ENCODE data around the gene RGS12. TPM values are rescaled to one million over a fixed set of nuclear protein-coding genes. Genes with fewer than 3 reads are reported as not detected.

Gene RGS12
- polyA plus RNA-seq, 2 of the 4 experiments (the other 2 are of a cell fraction): 7.4 to 8.9 TPM

GRCh38 chr4:3269991-3270611 is 22.7 kb upstream of the RGS12 start:
- Histone ChIP-seq H3K27ac (no peak overlapping the region), H3K9me3 (no peaks in the 10 kb centered on the region), H3K4me3 (no peak overlapping the region), H3K4me1 (no peaks in the 10 kb centered on the region), H3K4me2 (no peak overlapping the region)
- ChIA-PET POLR2A (no interaction called here), CTCF (interaction anchor here (1.1 kb wide), 1 partner anchor 13 kb away, joined by 5 read pairs; no protein-coding TSS in a partner anchor)
- WGBS (ENCODE audit: missing lambda C conversion rate): 81% methylated on average over 13 of the region's 17 CpGs
- FAIRE-seq (no peak), ATAC-seq (no peak), DNase-seq (ENCODE audit: low read depth in 1 of 2, low spot score in 1 of 2) (no peak)
- TF ChIP-seq EHF (CRISPR knock-in tag; IDR thresholded peaks at IDR 0.05): no peak
- TF ChIP-seq, protein P1, sequence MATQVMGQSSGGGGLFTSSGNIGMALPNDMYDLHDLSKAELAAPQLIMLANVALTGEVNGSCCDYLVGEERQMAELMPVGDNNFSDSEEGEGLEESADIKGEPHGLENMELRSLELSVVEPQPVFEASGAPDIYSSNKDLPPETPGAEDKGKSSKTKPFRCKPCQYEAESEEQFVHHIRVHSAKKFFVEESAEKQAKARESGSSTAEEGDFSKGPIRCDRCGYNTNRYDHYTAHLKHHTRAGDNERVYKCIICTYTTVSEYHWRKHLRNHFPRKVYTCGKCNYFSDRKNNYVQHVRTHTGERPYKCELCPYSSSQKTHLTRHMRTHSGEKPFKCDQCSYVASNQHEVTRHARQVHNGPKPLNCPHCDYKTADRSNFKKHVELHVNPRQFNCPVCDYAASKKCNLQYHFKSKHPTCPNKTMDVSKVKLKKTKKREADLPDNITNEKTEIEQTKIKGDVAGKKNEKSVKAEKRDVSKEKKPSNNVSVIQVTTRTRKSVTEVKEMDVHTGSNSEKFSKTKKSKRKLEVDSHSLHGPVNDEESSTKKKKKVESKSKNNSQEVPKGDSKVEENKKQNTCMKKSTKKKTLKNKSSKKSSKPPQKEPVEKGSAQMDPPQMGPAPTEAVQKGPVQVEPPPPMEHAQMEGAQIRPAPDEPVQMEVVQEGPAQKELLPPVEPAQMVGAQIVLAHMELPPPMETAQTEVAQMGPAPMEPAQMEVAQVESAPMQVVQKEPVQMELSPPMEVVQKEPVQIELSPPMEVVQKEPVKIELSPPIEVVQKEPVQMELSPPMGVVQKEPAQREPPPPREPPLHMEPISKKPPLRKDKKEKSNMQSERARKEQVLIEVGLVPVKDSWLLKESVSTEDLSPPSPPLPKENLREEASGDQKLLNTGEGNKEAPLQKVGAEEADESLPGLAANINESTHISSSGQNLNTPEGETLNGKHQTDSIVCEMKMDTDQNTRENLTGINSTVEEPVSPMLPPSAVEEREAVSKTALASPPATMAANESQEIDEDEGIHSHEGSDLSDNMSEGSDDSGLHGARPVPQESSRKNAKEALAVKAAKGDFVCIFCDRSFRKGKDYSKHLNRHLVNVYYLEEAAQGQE (IDR thresholded peaks at IDR 0.05): no peak
- TF ChIP-seq, protein P2, sequence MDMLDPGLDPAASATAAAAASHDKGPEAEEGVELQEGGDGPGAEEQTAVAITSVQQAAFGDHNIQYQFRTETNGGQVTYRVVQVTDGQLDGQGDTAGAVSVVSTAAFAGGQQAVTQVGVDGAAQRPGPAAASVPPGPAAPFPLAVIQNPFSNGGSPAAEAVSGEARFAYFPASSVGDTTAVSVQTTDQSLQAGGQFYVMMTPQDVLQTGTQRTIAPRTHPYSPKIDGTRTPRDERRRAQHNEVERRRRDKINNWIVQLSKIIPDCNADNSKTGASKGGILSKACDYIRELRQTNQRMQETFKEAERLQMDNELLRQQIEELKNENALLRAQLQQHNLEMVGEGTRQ (IDR thresholded peaks at IDR 0.05): no peak
- TF ChIP-seq SREBF2 (IDR thresholded peaks at IDR 0.05): no peak
- no peak for TF ChIP-seq HDAC2 (IDR thresholded peaks at IDR 0.05)
- no peak for TF ChIP-seq NR3C1 (IDR thresholded peaks at IDR 0.05)
- TF ChIP-seq RNF2 (IDR thresholded peaks at IDR 0.05; ENCODE audit: borderline replicate concordance, low read depth): no peak
- no peak for TF ChIP-seq CHD2 (IDR thresholded peaks at IDR 0.05; ENCODE audit: low read length, partially characterized antibody)
- TF ChIP-seq JUNB (IDR thresholded peaks at IDR 0.05): no peak
- no peak for TF ChIP-seq ELK1 (IDR thresholded peaks at IDR 0.05; ENCODE audit: low read depth, low read length)
- no peak for TF ChIP-seq HES2 (IDR thresholded peaks at IDR 0.05)
- TF ChIP-seq KDM1A (IDR thresholded peaks at IDR 0.05; ENCODE audit: low read depth): no peak
- no peak for TF ChIP-seq FOSB (CRISPR knock-in tag; IDR thresholded peaks at IDR 0.05)

DNA sequence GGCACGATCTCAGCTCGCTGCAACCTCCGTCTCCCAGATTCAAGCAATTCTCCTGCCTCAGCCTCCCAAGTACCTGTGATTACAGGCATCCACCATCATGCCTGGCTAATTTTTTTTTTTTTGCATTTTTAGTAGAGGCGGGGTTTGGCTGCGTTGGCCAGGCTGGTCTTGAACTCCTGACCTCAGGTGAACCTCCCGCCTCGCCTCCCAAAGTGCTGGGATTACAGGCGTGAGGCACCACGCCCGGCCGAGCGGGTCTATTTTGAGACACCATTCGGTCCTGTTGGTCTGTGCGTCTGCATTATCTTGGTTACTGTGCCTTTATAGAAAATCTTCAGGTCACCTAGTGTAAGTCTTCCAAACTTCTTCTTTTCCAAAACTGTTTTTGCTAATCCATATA is 21.7 kb upstream of the RGS12 start:
- no peaks in the 10 kb centered on the region for H3K4me1 ChIP-seq
- H3K27ac ChIP-seq: no peak overlapping the region
- WGBS (ENCODE audit: missing lambda C conversion rate): 74% methylated on average over 14 of the region's 14 CpGs
- FAIRE-seq (no peak), DNase-seq (ENCODE audit: low read depth in 1 of 2, low spot score in 1 of 2) (no peak), ATAC-seq (no peak)
- no peak overlapping the region for H3K4me2 ChIP-seq
- H3K9me3 ChIP-seq: no peaks in the 10 kb centered on the region
- CTCF ChIA-PET: interaction anchor here (0.6 kb wide), 1 partner anchor 158 kb away, joined by 4 read pairs; no protein-coding TSS in a partner anchor
- POLR2A ChIA-PET: no interaction called here
- TF ChIP-seq RCOR1 (IDR thresholded peaks at IDR 0.05; ENCODE audit: low read depth, low read length): no peak
- TF ChIP-seq BHLHE40 (IDR thresholded peaks at IDR 0.05; ENCODE audit: low read depth, low read length): no peak
- TF ChIP-seq FOSB (CRISPR knock-in tag; IDR thresholded peaks at IDR 0.05): no peak
- TF ChIP-seq HEYL (CRISPR knock-in tag; IDR thresholded peaks at IDR 0.05): no peak
- no peak for TF ChIP-seq ZC3H11A (IDR thresholded peaks at IDR 0.05)
- TF ChIP-seq ZNF302 (CRISPR knock-in tag; IDR thresholded peaks at IDR 0.05): no peak
- no peak overlapping the region for H3K4me3 ChIP-seq

GRCh38 chr4:3276986-3277385 is 15.8 kb upstream of the RGS12 start:
- ChIA-PET POLR2A (no interaction called here), CTCF (no interaction called here)
- FAIRE-seq (no peak), ATAC-seq (no peak), DNase-seq (ENCODE audit: low read depth in 1 of 2, low spot score in 1 of 2) (no peak)
- 62% methylated on average over 9 of the region's 9 CpGs for WGBS (ENCODE audit: missing lambda C conversion rate)
- TF ChIP-seq CTCF (IDR thresholded peaks at IDR 0.05) (no peak), HOXB13 (CRISPR knock-in tag; IDR thresholded peaks at IDR 0.05; ENCODE audit: low read depth) (no peak), ZNF302 (CRISPR knock-in tag; IDR thresholded peaks at IDR 0.05) (no peak), TP53 (CRISPR knock-in tag; IDR thresholded peaks at IDR 0.05) (no peak), CBX8 (IDR thresholded peaks at IDR 0.05) (no peak), GATA3 (IDR thresholded peaks at IDR 0.05; ENCODE audit: borderline replicate concordance) (no peak), HDAC2 (IDR thresholded peaks at IDR 0.05) (no peak)
- TF ChIP-seq, protein P3, sequence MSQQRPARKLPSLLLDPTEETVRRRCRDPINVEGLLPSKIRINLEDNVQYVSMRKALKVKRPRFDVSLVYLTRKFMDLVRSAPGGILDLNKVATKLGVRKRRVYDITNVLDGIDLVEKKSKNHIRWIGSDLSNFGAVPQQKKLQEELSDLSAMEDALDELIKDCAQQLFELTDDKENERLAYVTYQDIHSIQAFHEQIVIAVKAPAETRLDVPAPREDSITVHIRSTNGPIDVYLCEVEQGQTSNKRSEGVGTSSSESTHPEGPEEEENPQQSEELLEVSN (IDR thresholded peaks at IDR 0.05; ENCODE audit: borderline replicate concordance, low read depth): no peak
- no peak overlapping the region for H3K4me2 ChIP-seq
- no peak overlapping the region for H3K27ac ChIP-seq
- H3K9me3 ChIP-seq: no peaks in the 10 kb centered on the region
- H3K4me1 ChIP-seq: no peaks in the 10 kb centered on the region
- H3K4me3 ChIP-seq: no peak overlapping the region

All from A549 (cell line).